K562 (cell line): ENCODE data around the gene TOR1AIP2. TPM values are rescaled to one million over a fixed set of nuclear protein-coding genes. Genes with fewer than 3 reads are reported as not detected.

Source experiments
- ATAC-seq: fragments of 200-7000 bp; cut with Tn5 transposase; 3 replicates; pipeline ENCODE4 v1.9.1; 2020; ENCODE audit warnings: moderate library complexity
- BruUV-seq: library from RNA; stranded (reverse); fragments of 400-500 nt; replicated peaks from 2 replicates; lab custom pipeline; 2021; lab: Mats Ljungman, UMichigan
- CTCF ChIA-PET: fragments of 300-600 bp; formaldehyde crosslinking; extraction: SDS; loops from one replicate; lab custom pipeline; 2021; ENCODE audit warnings: low intra/inter-chr PET ratio; lab: Yijun Ruan, JAX
- POLR2A ChIA-PET: fragments of 300-600, 350-650 bp; sonication (Branson Sonifier 250); formaldehyde crosslinking; extraction: SDS; loops from one replicate; lab custom pipeline; 2021; ENCODE audit warnings: antibody characterized with exemption, inconsistent platforms; lab: Yijun Ruan, JAX
- DNase-seq, 4 experiments: peaks; one replicate each; pipeline versions ENCODE4 v3.0.0 to v3.0.0-alpha.2; 2011 to 2018; ENCODE audit warnings: low spot score in 3 of 4, mixed read lengths in 3 of 4; ENCODE audit errors: extremely low read depth in 1 of 4
- FAIRE-seq: peaks from 2 replicates; lab custom pipeline; 2011; peaks lifted over from hg19 to GRCh38; lab: Jason Lieb, UNC
- H2AFZ ChIP-seq: 2 replicates; pipeline ENCODE4 v1.6.0; 2011; ENCODE audit warnings: low read depth, low read length, control low read depth, inconsistent platforms
- H3K27ac ChIP-seq: fragments of 200-600 bp; 3 replicates; pipeline ENCODE4 v1.8.0; 2011; ENCODE audit warnings: low read depth, mild to moderate bottlenecking, control low read depth, inconsistent platforms, low read length, moderate library complexity, mixed read lengths; ENCODE audit errors: extremely low read depth
- H3K27me3 ChIP-seq, 2 experiments: fragments of 300-600 bp in 1 of 2; 2 replicates in 1 of 2; 3 replicates in 1 of 2; pipeline versions ENCODE4 v1.6.0 to v1.8.0; 2011; ENCODE audit warnings: inconsistent platforms in 2 of 2, low read length in 2 of 2, mild to moderate bottlenecking in 1 of 2, mixed read lengths in 1 of 2, moderate library complexity in 1 of 2; ENCODE audit not compliant: control insufficient read depth in 2 of 2, insufficient read depth in 2 of 2
- H3K36me3 ChIP-seq: fragments of 300-600 bp; 3 replicates; pipeline ENCODE4 v1.8.0; 2011; ENCODE audit warnings: mild to moderate bottlenecking, low read length, inconsistent platforms; ENCODE audit not compliant: control insufficient read depth, insufficient read depth
- H3K4me1 ChIP-seq, 2 experiments: fragments of 200-600 bp in 1 of 2; replicated peaks in 1 of 2; 2 replicates in 1 of 2; 3 replicates in 1 of 2; pipeline versions ENCODE4 v1.5.1 to v1.8.0; 2011; ENCODE audit warnings: inconsistent platforms in 2 of 2, low read length in 2 of 2, mild to moderate bottlenecking in 1 of 2, mixed read lengths in 1 of 2, moderate library complexity in 1 of 2; ENCODE audit not compliant: control insufficient read depth in 2 of 2, insufficient read depth in 2 of 2
- H3K4me2 ChIP-seq: 2 replicates; pipeline ENCODE4 v1.6.1; 2011; ENCODE audit warnings: low read length, control low read depth, inconsistent platforms, mixed read lengths; ENCODE audit not compliant: insufficient read depth
- H3K4me3 ChIP-seq: fragments of 200-600 bp; sonication (generic), shearing (Covaris generic); 2 replicates; pipeline ENCODE4 v1.5.1; 2016; ENCODE audit warnings: control low read depth, inconsistent platforms
- H3K79me2 ChIP-seq: fragments of 200-600 bp; 3 replicates; pipeline ENCODE4 v1.8.0; 2011; ENCODE audit warnings: low read length, inconsistent platforms; ENCODE audit not compliant: control insufficient read depth, insufficient read depth
- H3K9ac ChIP-seq, 2 experiments: 2 replicates each; pipeline versions ENCODE4 v1.6.0 to v1.6.1; 2011; ENCODE audit warnings: low read depth in 2 of 2, low read length in 2 of 2, control low read depth in 1 of 2, inconsistent platforms in 1 of 2, mild to moderate bottlenecking in 1 of 2, mixed read lengths in 1 of 2; ENCODE audit not compliant: insufficient read depth in 1 of 2
- H3K9me1 ChIP-seq: one replicate; pipeline ENCODE4 v1.6.0; 2011; ENCODE audit warnings: inconsistent platforms, mild to moderate bottlenecking, low read length, moderate library complexity; ENCODE audit not compliant: control insufficient read depth, insufficient read depth
- H3K9me3 ChIP-seq: replicated peaks from 2 replicates; pipeline ENCODE4 v1.5.1; 2011; ENCODE audit warnings: low read depth, low read length, inconsistent platforms; ENCODE audit not compliant: control insufficient read depth, insufficient read depth
- H4K20me1 ChIP-seq: replicated peaks from 2 replicates; pipeline ENCODE4 v1.6.1; 2011; ENCODE audit warnings: low read length, inconsistent platforms, mixed read lengths; ENCODE audit not compliant: control insufficient read depth, insufficient read depth
- AFF1 ChIP-seq, 2 experiments: fragments of 450-650 bp; IDR thresholded peaks; 2 replicates each; pipeline ENCODE4 v1.6.1; 2018; ENCODE audit warnings: mild to moderate bottlenecking in 2 of 2, low read depth in 1 of 2; ENCODE audit not compliant: partially characterized antibody in 2 of 2
- ASH1L ChIP-seq: fragments of 450-650 bp; IDR thresholded peaks from 2 replicates; pipeline ENCODE4 v1.6.1; 2018; ENCODE audit warnings: borderline replicate concordance, mild to moderate bottlenecking, low read depth; ENCODE audit not compliant: partially characterized antibody
- CBX3 ChIP-seq, 2 experiments: IDR thresholded peaks; 1 replicate in 1 of 2; 2 replicates in 1 of 2; pipeline ENCODE4 v1.6.1; 2012; ENCODE audit warnings: inconsistent platforms in 2 of 2, low read length in 2 of 2, borderline replicate concordance in 1 of 2, control low read depth in 1 of 2
- CREB5 ChIP-seq: fragments of 250-450 bp; sonication (Bioruptor Pico); IDR thresholded peaks from 2 replicates; pipeline ENCODE4 v1.5.0; 2020; ENCODE audit warnings: mild to moderate bottlenecking
- FOS ChIP-seq: IDR thresholded peaks from 3 replicates; pipeline ENCODE4 v1.6.1; 2011; ENCODE audit not compliant: insufficient read length; ENCODE audit errors: extremely low read depth
- FOSL1 ChIP-seq: fragments of 200-800 bp; sonication (Bioruptor generic); conservative IDR thresholded peaks from 2 replicates; pipeline ENCODE4 v1.6.1; 2016; ENCODE audit warnings: missing genetic modification characterization, missing compliant biosample characterization
- ILK ChIP-seq: fragments of 450-650 bp; IDR thresholded peaks from 2 replicates; pipeline ENCODE4 v1.6.1; 2016; ENCODE audit warnings: missing genetic modification characterization, low read depth, mild to moderate bottlenecking, missing compliant biosample characterization, moderate library complexity, borderline replicate concordance
- RBFOX2 ChIP-seq: fragments of 200-400 bp; formaldehyde crosslinking; IDR thresholded peaks from 2 replicates; pipeline ENCODE4 v1.6.1; 2017; ENCODE audit warnings: low read depth, mild to moderate bottlenecking, low read length, moderate library complexity
- SIN3B ChIP-seq: fragments of 450-650 bp; IDR thresholded peaks from 2 replicates; pipeline ENCODE4 v1.6.1; 2017; ENCODE audit warnings: low read depth, mild to moderate bottlenecking, moderate library complexity
- THRB ChIP-seq: fragments of 450-650 bp; formaldehyde crosslinking; conservative IDR thresholded peaks from 2 replicates; pipeline ENCODE4 v1.4.0; 2022; ENCODE audit warnings: mild to moderate bottlenecking, missing genetic modification characterization
- USF2 ChIP-seq: sonication (generic); formaldehyde crosslinking; IDR thresholded peaks from 2 replicates; pipeline ENCODE4 v1.5.0; 2020; ENCODE audit warnings: missing genetic modification reagents
- ZNF354B ChIP-seq: fragments of 250-450 bp; sonication (Bioruptor Pico); IDR thresholded peaks from 2 replicates; pipeline ENCODE4 v1.4.0; 2020
- WGBS: fragments of 100-300 bp; shearing (Covaris generic); methylation state at CpG from one replicate; pipeline ENCODE4 v1.1.6; 2016; ENCODE audit warnings: low coverage, mixed read lengths; ENCODE audit not compliant: insufficient coverage; ENCODE audit errors: missing lambda C conversion rate; 5-methylcytosine and 5-hydroxymethylcytosine counted together
- in situ Hi-C: fragments of 300-500 bp; cut with MboI; formaldehyde crosslinking; loops from 4 replicates; pipeline ENCODE4 v1.15.0; 2018; ENCODE audit warnings: inconsistent platforms, mixed read lengths
- intact Hi-C: fragments of 100-400 bp; cut with micrococcal nuclease; formaldehyde crosslinking; loops from 2 replicates; pipeline ENCODE4 v1.14.2; 2022
- polyA plus RNA-seq, 8 experiments: library from polyadenylated mRNA; depleted of rRNA in 4 of 8; stranded (reverse) in 5 of 8; unstranded in 3 of 8; fragments of >200 nt; fragmentation: Nextera tagmentation in 2 of 8; fragmentation: Illumina TruSeq in 1 of 8; extraction: Ambion mirVana in 2 of 8; extraction: Trizol in 1 of 8; gene quantifications; 2 replicates each; pipeline versions ENCODE4 v1.2.1 to v1.2.3, GENCODE V29; 2011 to 2014; ENCODE audit warnings: inconsistent platforms in 1 of 8, missing spikeins in 1 of 8
- total RNA-seq, 7 experiments: library from RNA; depleted of rRNA in 6 of 7; stranded (reverse); fragments of >200 nt in 6 of 7; fragmentation: Illumina TruSeq in 2 of 7; extraction: Trizol in 2 of 7; gene quantifications; 2 replicates each; pipeline versions ENCODE4 v1.2.1 to v1.2.3, GENCODE V29; 2011 to 2021; ENCODE audit warnings: low replicate concordance in 1 of 7

TOR1AIP2 gene
- total and polyA plus RNA-seq, 9 of the 15 experiments (the other 6 are each of a cell fraction or from before 2014, with no cell fraction given): 16.7 to 122 (median 41.4) TPM

- no peak overlapping the region for H3K4me3 ChIP-seq
- TF ChIP-seq AFF1 (IDR thresholded peaks at IDR 0.05; ENCODE audit: low read depth in 1 of 2, partially characterized antibody in 2 of 2): peak in 1 of 2 experiments; percentile 37
- TF ChIP-seq FOSL1: peak; percentile 94
- TF ChIP-seq CBX3 (IDR thresholded peaks at IDR 0.05; ENCODE audit: borderline replicate concordance in 1 of 2, low read length in 2 of 2): peak in 1 of 2 experiments; percentile 52; a peak in 1 of 3 replicates
- TF ChIP-seq FOS: peak; percentile 46
- no peak for TF ChIP-seq SIN3B
- TF ChIP-seq THRB (CRISPR knock-in tag): 0 out of 2 replicates have a peak, but pooled peaks have one; percentile 21
- no peak for TF ChIP-seq USF2
- TF ChIP-seq RBFOX2: no peak
- TF ChIP-seq ILK: no peak
- no peak for TF ChIP-seq ZNF354B (CRISPR knock-in tag)
- TF ChIP-seq ASH1L: no peak
- no peak for TF ChIP-seq CREB5 (CRISPR knock-in tag)
These were observed 58.8 kb downstream of the TOR1AIP2 start for GRCh38 chr1:179818743-179819173.

More at GRCh38 chr1:179818743-179819173, 58.8 kb downstream of the TOR1AIP2 start:
- H3K36me3 ChIP-seq: no peaks in the 10 kb centered on the region
- H3K27me3 ChIP-seq: peaks cover 22 to 38% of the 10 kb centered on the region in 2 experiments
- in situ Hi-C loops (no loop called here), intact Hi-C loops (loop anchor here (10.0 kb wide), 2 partner anchors 564 to 734 kb away; partner anchors contain the start of gene TOR3A)
- H3K79me2 ChIP-seq: no peaks in the 10 kb centered on the region
- peaks cover 20 to 25% of the 10 kb centered on the region in 2 experiments for H3K4me1 ChIP-seq
- POLR2A ChIA-PET: interaction anchor here (0.7 to 2.1 kb wide), 10 partner anchors 9 to 369 kb away, joined by 3 to 13 read pairs (median 3); no protein-coding TSS in a partner anchor
- no peak overlapping the region for H3K27ac ChIP-seq
- CTCF ChIA-PET: no interaction called here
- 2% methylated on average over 14 of the region's 14 CpGs for WGBS
- no TSS peak for BruUV-seq
- no peaks in the 10 kb centered on the region for H3K9me3 ChIP-seq
- H4K20me1 ChIP-seq: 0 out of 2 replicates have a peak, but pooled peaks cover 3% of the 10 kb centered on the region
- ATAC-seq: peak; percentile 71
- peak overlapping the region; percentile 70 for H2AFZ ChIP-seq
- H3K9ac ChIP-seq: peak overlapping the region; percentile 2 to 80; a peak in 3 of 4 replicates
- H3K9me1 ChIP-seq: no peaks in the 10 kb centered on the region
- H3K4me2 ChIP-seq: peak overlapping the region; percentile 77
- FAIRE-seq: peak; percentile 78
- DNase-seq: peak; percentile 84 to 90 (median 86)
